Gastrocnemius medialis (tissue), 4 donors: ENCODE results near the gene AK2. TPM values are rescaled to one million over a fixed set of nuclear protein-coding genes. Genes with fewer than 3 reads are reported as not detected.
"Not testable (repeated sequence)": the region's sequence is repeated elsewhere in the genome, so short reads cannot be mapped to it uniquely, and the experiment has no call there.

Experiments
- ATAC-seq, 2 donors: fragments of 150-250 bp; one replicate each; pipeline ENCODE4 v1.9.1; 2016
- DNase-seq, 2 donors: peaks; one replicate each; pipeline ENCODE4 v3.0.0-alpha.2; 2019
- H3K27ac ChIP-seq, 4 donors: fragments of 200-600 bp; sonication (generic); 1 replicate in 1 of 4; 2 replicates in 3 of 4; pipeline ENCODE4 v1.5.1; 2016 to 2018; ENCODE audit warnings: mild to moderate bottlenecking in 2 of 4, moderate library complexity in 1 of 4
- H3K27me3 ChIP-seq, 3 donors: fragments of 200-600 bp; sonication (generic) in 2 of 3; 1 replicate in 1 of 3; 2 replicates in 2 of 3; pipeline versions ENCODE4 v1.5.1 to v1.6.0; 2016 to 2019; ENCODE audit warnings: mild to moderate bottlenecking in 1 of 3, moderate library complexity in 1 of 3
- H3K36me3 ChIP-seq, 2 donors: fragments of 200-600 bp; sonication (generic) in 1 of 2; one replicate each; pipeline ENCODE4 v1.5.1; 2017 to 2018
- H3K4me1 ChIP-seq, 2 donors: fragments of 200-600 bp; sonication (generic) in 1 of 2; one replicate each; pipeline ENCODE4 v1.5.1; 2016 to 2017; ENCODE audit warnings: mild to moderate bottlenecking in 2 of 2
- H3K4me3 ChIP-seq, 4 donors: fragments of 200-600 bp; sonication (generic) in 3 of 4; 1 replicate in 1 of 4; 2 replicates in 3 of 4; pipeline ENCODE4 v1.5.1; 2016 to 2019; ENCODE audit warnings: mild to moderate bottlenecking in 2 of 4
- H3K9me3 ChIP-seq, 3 donors: fragments of 200-600 bp; sonication (generic) in 2 of 3; 1 replicate in 1 of 3; 2 replicates in 2 of 3; pipeline ENCODE4 v1.5.1; 2016 to 2019
- POLR2A ChIP-seq, 2 donors: fragments of 450-650 bp; IDR thresholded peaks; one replicate each; pipeline ENCODE4 v1.6.1; 2017; ENCODE audit warnings: antibody characterized with exemption in 2 of 2, mild to moderate bottlenecking in 2 of 2, moderate library complexity in 2 of 2
- in situ Hi-C, 4 donors: fragments of 200-750 bp; cut with MboI; loops; one replicate each; pipeline versions ENCODE4 v1.15.0 to v1.8.0; 2017; ENCODE audit warnings: low sequenced_read_pairs in 4 of 4
- intact Hi-C: fragments of 100-400 bp; cut with DNase I; formaldehyde crosslinking; loops from one replicate; pipeline ENCODE4 v1.15.1; 2023; ENCODE audit warnings: low total_unique reads
- total RNA-seq, 4 donors: library from RNA; depleted of rRNA; stranded (reverse); fragments of >200 nt; gene quantifications; one replicate each; pipeline versions ENCODE4 v1.1.0 to v1.2.3, GENCODE V29; 2016
- TF ChIP-seq, protein P1 (sequence below), 5 experiments: fragments of 450-650 bp in 3 of 5; fragments of 200-600 bp in 2 of 5; sonication (generic) in 2 of 5; IDR thresholded peaks in 4 of 5; conservative IDR thresholded peaks in 1 of 5; 1 replicate in 4 of 5; 2 replicates in 1 of 5; pipeline ENCODE4 v1.5.1; 2016 to 2019; ENCODE audit warnings: antibody characterized with exemption in 5 of 5, mild to moderate bottlenecking in 3 of 5, moderate library complexity in 3 of 5

AK2 gene
- total RNA-seq, 4 donors from 2014 or later: 125 to 261 (median 152) TPM

DNA sequence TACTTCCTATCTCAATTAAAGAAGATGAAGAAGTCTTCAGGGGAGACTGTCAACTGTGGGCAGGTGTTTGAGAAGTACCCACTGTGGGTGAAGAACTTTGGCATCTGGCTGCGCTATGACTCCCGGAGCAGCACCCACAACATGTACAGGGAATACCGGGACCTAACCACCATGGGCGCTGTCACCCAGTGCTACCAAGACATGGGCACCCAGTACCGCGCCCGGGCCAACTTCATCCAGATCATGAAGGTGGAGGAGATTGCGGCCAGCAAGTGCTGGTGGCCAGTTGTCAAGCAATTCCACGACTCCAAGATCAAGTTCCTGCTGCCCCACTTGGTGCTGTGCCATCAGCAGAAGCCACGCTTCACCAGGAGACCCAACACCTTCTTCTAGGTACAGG, 56.6 kb downstream of the AK2 start:
- Histone ChIP-seq H3K27ac (no peak overlapping the region), H3K4me1 (peaks cover 4% of the 10 kb centered on the region in 2 donors), H3K4me3 (no peak overlapping the region), H3K9me3 (no peaks in the 10 kb centered on the region), H3K27me3 (no peaks in the 10 kb centered on the region), H3K36me3 (no peaks in the 10 kb centered on the region)
- TF ChIP-seq, protein P1, sequence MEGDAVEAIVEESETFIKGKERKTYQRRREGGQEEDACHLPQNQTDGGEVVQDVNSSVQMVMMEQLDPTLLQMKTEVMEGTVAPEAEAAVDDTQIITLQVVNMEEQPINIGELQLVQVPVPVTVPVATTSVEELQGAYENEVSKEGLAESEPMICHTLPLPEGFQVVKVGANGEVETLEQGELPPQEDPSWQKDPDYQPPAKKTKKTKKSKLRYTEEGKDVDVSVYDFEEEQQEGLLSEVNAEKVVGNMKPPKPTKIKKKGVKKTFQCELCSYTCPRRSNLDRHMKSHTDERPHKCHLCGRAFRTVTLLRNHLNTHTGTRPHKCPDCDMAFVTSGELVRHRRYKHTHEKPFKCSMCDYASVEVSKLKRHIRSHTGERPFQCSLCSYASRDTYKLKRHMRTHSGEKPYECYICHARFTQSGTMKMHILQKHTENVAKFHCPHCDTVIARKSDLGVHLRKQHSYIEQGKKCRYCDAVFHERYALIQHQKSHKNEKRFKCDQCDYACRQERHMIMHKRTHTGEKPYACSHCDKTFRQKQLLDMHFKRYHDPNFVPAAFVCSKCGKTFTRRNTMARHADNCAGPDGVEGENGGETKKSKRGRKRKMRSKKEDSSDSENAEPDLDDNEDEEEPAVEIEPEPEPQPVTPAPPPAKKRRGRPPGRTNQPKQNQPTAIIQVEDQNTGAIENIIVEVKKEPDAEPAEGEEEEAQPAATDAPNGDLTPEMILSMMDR (IDR thresholded peaks at IDR 0.05 in 4 of 5, conservative IDR thresholded peaks at IDR 0.05 in 1 of 5): no peak
- TF ChIP-seq POLR2A (IDR thresholded peaks at IDR 0.05): no peak
- intact Hi-C loops (no loop called here), in situ Hi-C loops (no loop called here)
- ATAC-seq (no peak), DNase-seq (no peak)

DNA sequence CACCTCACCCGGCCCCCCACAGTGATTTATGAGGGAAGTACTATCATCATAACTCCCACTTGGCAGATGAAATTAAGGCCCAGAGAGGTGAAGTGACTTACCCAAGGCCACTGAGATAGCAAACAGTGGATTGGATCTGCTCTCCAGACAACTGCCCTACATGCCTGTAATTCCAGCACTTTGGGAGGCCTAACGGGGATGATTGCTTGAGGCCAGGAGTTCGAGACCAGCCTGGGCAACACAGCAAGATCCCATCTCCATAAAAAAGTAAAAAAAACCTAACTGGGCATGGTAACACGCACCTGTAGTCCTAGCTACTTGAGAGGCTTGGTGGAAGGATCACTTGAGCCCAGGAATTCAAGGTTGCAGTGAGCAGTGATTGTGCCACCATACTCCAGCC, 57.8 kb downstream of the AK2 start:
- no peaks in the 10 kb centered on the region for H3K27me3 ChIP-seq
- in situ Hi-C loops: no loop called here
- no peak overlapping the region for H3K4me3 ChIP-seq
- DNase-seq (no peak), ATAC-seq (no peak)
- no peak overlapping the region for H3K27ac ChIP-seq
- TF ChIP-seq, protein P1 (IDR thresholded peaks at IDR 0.05 in 4 of 5, conservative IDR thresholded peaks at IDR 0.05 in 1 of 5): no peak
- TF ChIP-seq POLR2A (IDR thresholded peaks at IDR 0.05): no peak
- peaks cover 4% of the 10 kb centered on the region in 2 donors for H3K4me1 ChIP-seq
- no peaks in the 10 kb centered on the region for H3K36me3 ChIP-seq
- intact Hi-C loops: no loop called here
- H3K9me3 ChIP-seq: no peaks in the 10 kb centered on the region

DNA sequence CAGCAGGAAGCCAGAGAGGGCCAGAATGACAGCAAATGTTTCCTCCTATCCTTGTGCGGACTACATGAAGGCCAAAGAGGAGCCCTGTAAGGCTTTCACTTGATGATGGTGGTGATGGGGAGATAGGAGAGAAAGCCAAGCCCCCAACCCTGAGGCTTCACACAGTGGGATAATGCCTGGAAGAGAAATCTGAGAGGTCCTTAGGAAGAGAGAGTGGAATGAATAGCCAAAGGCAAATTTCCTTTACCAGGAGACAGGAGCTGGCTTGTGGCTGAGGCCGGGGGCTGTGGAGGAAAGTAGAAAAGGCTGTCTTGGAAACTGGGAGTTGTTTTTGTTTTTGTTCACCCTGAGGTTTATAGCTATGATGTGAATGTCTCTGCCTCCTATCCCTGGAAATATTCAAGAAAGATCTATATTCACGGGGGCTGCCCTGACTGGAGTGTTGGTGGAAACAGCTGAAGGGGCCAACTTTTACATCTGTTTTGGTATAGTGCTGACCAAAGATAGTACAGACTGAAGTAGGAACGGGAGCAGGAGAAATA, 59.1 kb downstream of the AK2 start:
- Histone ChIP-seq H3K4me3 (no peak overlapping the region), H3K9me3 (no peaks in the 10 kb centered on the region), H3K4me1 (peaks cover 4 to 10% of the 10 kb centered on the region in 2 donors), H3K27ac (no peak overlapping the region), H3K27me3 (peaks cover 0 to 2% (median 2%) of the 10 kb centered on the region in 3 donors), H3K36me3 (no peaks in the 10 kb centered on the region)
- in situ Hi-C loops: no loop called here
- TF ChIP-seq, protein P1 (IDR thresholded peaks at IDR 0.05 in 4 of 5, conservative IDR thresholded peaks at IDR 0.05 in 1 of 5): no peak
- no peak for TF ChIP-seq POLR2A (IDR thresholded peaks at IDR 0.05)
- intact Hi-C loops: no loop called here
- peak in 1 of 2 donors; percentile 15 for ATAC-seq
- DNase-seq: no peak

- H3K36me3 ChIP-seq, in situ Hi-C loops, H3K9me3 ChIP-seq, H3K27ac ChIP-seq, DNase-seq, H3K4me3 ChIP-seq, ATAC-seq, intact Hi-C loops: not testable (repeated sequence)
- H3K27me3 ChIP-seq: peaks cover 11 to 25% (median 20%) of the 10 kb centered on the region in 3 donors
- H3K4me1 ChIP-seq: peaks cover 0 to 12% of the 10 kb centered on the region in 2 donors
These were observed 61.6 kb downstream of the AK2 start for GRCh38 chr1:32975055-32975454.

DNA sequence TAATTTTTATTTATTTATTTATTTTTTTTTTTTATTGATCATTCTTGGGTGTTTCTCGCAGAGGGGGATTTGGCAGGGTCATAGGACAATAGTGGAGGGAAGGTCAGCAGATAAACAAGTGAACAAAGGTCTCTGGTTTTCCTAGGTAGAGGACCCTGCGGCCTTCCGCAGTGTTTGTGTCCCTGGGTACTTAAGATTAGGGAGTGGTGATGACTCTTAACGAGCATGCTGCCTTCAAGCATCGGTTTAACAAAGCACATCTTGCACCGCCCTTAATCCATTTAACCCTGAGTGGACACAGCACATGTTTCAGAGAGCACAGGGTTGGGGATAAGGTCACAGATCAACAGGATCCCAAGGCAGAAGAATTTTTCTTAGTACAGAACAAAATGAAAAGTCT, 63.2 kb downstream of the AK2 start:
- H3K27ac ChIP-seq, ATAC-seq, in situ Hi-C loops: not testable (repeated sequence)

More for the DNA sequence above, 63.2 kb downstream of the AK2 start:
- H3K36me3 ChIP-seq, intact Hi-C loops, DNase-seq, H3K9me3 ChIP-seq: not testable (repeated sequence)
- Histone ChIP-seq H3K27me3 (peaks cover 11 to 25% (median 20%) of the 10 kb centered on the region in 3 donors), H3K4me3 (peak overlapping the region in 3 of 4 donors; percentile 47 to 68 (median 51)), H3K4me1 (peaks cover 0 to 12% of the 10 kb centered on the region in 2 donors)
